Activated CD8-positive, alpha-beta T cell treated with anti-CD3 and anti-CD28 coated beads, Interleukin-2, amount 10 ng/mL, durations not matched to agents 7 days and 5 days (primary cell): ENCODE measurements around the gene COL4A5. TPM values are rescaled to one million over a fixed set of nuclear protein-coding genes. Genes with fewer than 3 reads are reported as not detected.

Experiments
- ATAC-seq: fragments of 150-1000 bp; cut with Tn5 transposase; one replicate; pipeline ENCODE4 v1.10.0; 2021; ENCODE audit warnings: moderate library complexity
- CTCF ChIA-PET: fragments of 350-600 bp; sonication (Branson Sonifier 250); formaldehyde crosslinking; loops from one replicate; lab custom pipeline; 2021; ENCODE audit warnings: antibody characterized with exemption; lab: Charles Lee
- POLR2A ChIA-PET: fragments of 350-600 bp; sonication (Branson Sonifier 250); formaldehyde crosslinking; loops from one replicate; lab custom pipeline; 2021; ENCODE audit warnings: antibody characterized with exemption; lab: Charles Lee
- DNase-seq: peaks from one replicate; pipeline ENCODE4 v3.0.0-alpha.2; 2020
- H3K27ac Mint-ChIP-seq: one replicate; pipeline ENCODE4 v1.8.0; 2021; ENCODE audit warnings: mild to moderate bottlenecking, mixed read lengths
- H3K27me3 Mint-ChIP-seq: one replicate; pipeline ENCODE4 v1.8.0; 2021; ENCODE audit warnings: low read depth, mixed read lengths
- H3K36me3 Mint-ChIP-seq: one replicate; pipeline ENCODE4 v1.8.0; 2021; ENCODE audit warnings: low read depth, mixed read lengths
- H3K4me1 Mint-ChIP-seq: one replicate; pipeline ENCODE4 v1.8.0; 2021; ENCODE audit warnings: low read depth, mixed read lengths
- H3K4me3 Mint-ChIP-seq: one replicate; pipeline ENCODE4 v1.8.0; 2021; ENCODE audit warnings: mild to moderate bottlenecking, mixed read lengths
- H3K9me3 Mint-ChIP-seq: one replicate; pipeline ENCODE4 v1.8.0; 2022; ENCODE audit warnings: mixed read lengths; ENCODE audit not compliant: insufficient read depth
- total RNA-seq, 2 experiments: library from RNA; stranded (reverse); gene quantifications; one replicate each; pipeline ENCODE4 v1.2.3, GENCODE V29; 2021

Gene COL4A5
- total RNA-seq, 2 experiments from 2014 or later: not detected

GRCh38 chrX:108582151-108582550 is 142.5 kb downstream of the COL4A5 start:
- no peaks in the 10 kb centered on the region for H3K4me1 Mint-ChIP-seq
- no peaks in the 10 kb centered on the region for H3K27me3 Mint-ChIP-seq
- ATAC-seq (no peak), DNase-seq (no peak)
- ChIA-PET CTCF (no interaction called here), POLR2A (no interaction called here)
- no peaks in the 10 kb centered on the region for H3K9me3 Mint-ChIP-seq
- H3K4me3 Mint-ChIP-seq: no peak overlapping the region
- no peak overlapping the region for H3K27ac Mint-ChIP-seq
- H3K36me3 Mint-ChIP-seq: no peaks in the 10 kb centered on the region

GRCh38 chrX:108584617-108585211 is 145.1 kb downstream of the COL4A5 start:
- POLR2A ChIA-PET: no interaction called here
- no peaks in the 10 kb centered on the region for H3K27me3 Mint-ChIP-seq
- no peak overlapping the region for H3K4me3 Mint-ChIP-seq
- CTCF ChIA-PET: no interaction called here
- H3K4me1 Mint-ChIP-seq: no peaks in the 10 kb centered on the region
- H3K9me3 Mint-ChIP-seq: no peaks in the 10 kb centered on the region
- DNase-seq (no peak), ATAC-seq (no peak)
- H3K36me3 Mint-ChIP-seq: no peaks in the 10 kb centered on the region
- no peak overlapping the region for H3K27ac Mint-ChIP-seq

GRCh38 chrX:108590496-108590895 is 150.9 kb downstream of the COL4A5 start:
- ChIA-PET POLR2A (no interaction called here), CTCF (no interaction called here)
- Mint-ChIP-seq H3K27me3 (no peaks in the 10 kb centered on the region), H3K4me1 (no peaks in the 10 kb centered on the region), H3K9me3 (no peaks in the 10 kb centered on the region), H3K4me3 (no peak overlapping the region), H3K36me3 (no peaks in the 10 kb centered on the region), H3K27ac (no peak overlapping the region)
- ATAC-seq: no peak
- DNase-seq: no peak

- no peaks in the 10 kb centered on the region for H3K27me3 Mint-ChIP-seq
- H3K4me3 Mint-ChIP-seq: no peak overlapping the region
- no peaks in the 10 kb centered on the region for H3K36me3 Mint-ChIP-seq
- H3K9me3 Mint-ChIP-seq: no peaks in the 10 kb centered on the region
- CTCF ChIA-PET: no interaction called here
- POLR2A ChIA-PET: no interaction called here
- H3K27ac Mint-ChIP-seq: no peak overlapping the region
- no peaks in the 10 kb centered on the region for H3K4me1 Mint-ChIP-seq
- DNase-seq (no peak), ATAC-seq (no peak)
These were observed 161.6 kb downstream of the COL4A5 start for GRCh38 chrX:108601276-108601675.

GRCh38 chrX:108610141-108610540 is 170.5 kb downstream of the COL4A5 start:
- Mint-ChIP-seq H3K27ac (no peak overlapping the region), H3K9me3 (no peaks in the 10 kb centered on the region), H3K36me3 (no peaks in the 10 kb centered on the region), H3K4me3 (no peak overlapping the region), H3K4me1 (no peaks in the 10 kb centered on the region), H3K27me3 (no peaks in the 10 kb centered on the region)
- DNase-seq: no peak
- ChIA-PET CTCF (no interaction called here), POLR2A (no interaction called here)
- no peak for ATAC-seq

- ATAC-seq (no peak), DNase-seq (no peak)
- ChIA-PET CTCF (no interaction called here), POLR2A (no interaction called here)
- no peak overlapping the region for H3K4me3 Mint-ChIP-seq
- H3K9me3 Mint-ChIP-seq: no peaks in the 10 kb centered on the region
- H3K27ac Mint-ChIP-seq: no peak overlapping the region
- H3K36me3 Mint-ChIP-seq: no peaks in the 10 kb centered on the region
- H3K27me3 Mint-ChIP-seq: no peaks in the 10 kb centered on the region
- no peaks in the 10 kb centered on the region for H3K4me1 Mint-ChIP-seq
These were observed 175.0 kb downstream of the COL4A5 start for GRCh38 chrX:108614616-108615015.

- H3K27ac Mint-ChIP-seq: no peak overlapping the region
- H3K4me1 Mint-ChIP-seq: no peaks in the 10 kb centered on the region
- CTCF ChIA-PET: no interaction called here
- DNase-seq (no peak), ATAC-seq (no peak)
- no peaks in the 10 kb centered on the region for H3K9me3 Mint-ChIP-seq
- POLR2A ChIA-PET: no interaction called here
- no peaks in the 10 kb centered on the region for H3K36me3 Mint-ChIP-seq
- H3K27me3 Mint-ChIP-seq: no peaks in the 10 kb centered on the region
- no peak overlapping the region for H3K4me3 Mint-ChIP-seq
These were observed 201.2 kb downstream of the COL4A5 start for GRCh38 chrX:108640817-108641216.

- DNase-seq (no peak), ATAC-seq (no peak)
- CTCF ChIA-PET: no interaction called here
- H3K9me3 Mint-ChIP-seq: no peaks in the 10 kb centered on the region
- no peaks in the 10 kb centered on the region for H3K36me3 Mint-ChIP-seq
- no peak overlapping the region for H3K4me3 Mint-ChIP-seq
- H3K27ac Mint-ChIP-seq: no peak overlapping the region
- POLR2A ChIA-PET: no interaction called here
- H3K27me3 Mint-ChIP-seq: no peaks in the 10 kb centered on the region
- H3K4me1 Mint-ChIP-seq: no peaks in the 10 kb centered on the region
These were observed 202.1 kb downstream of the COL4A5 start for GRCh38 chrX:108641589-108642272.

- DNase-seq: no peak
- H3K9me3 Mint-ChIP-seq: no peaks in the 10 kb centered on the region
- no peaks in the 10 kb centered on the region for H3K27me3 Mint-ChIP-seq
- H3K4me1 Mint-ChIP-seq: no peaks in the 10 kb centered on the region
- CTCF ChIA-PET: no interaction called here
- H3K27ac Mint-ChIP-seq: no peak overlapping the region
- no peak for ATAC-seq
- no peaks in the 10 kb centered on the region for H3K36me3 Mint-ChIP-seq
- no peak overlapping the region for H3K4me3 Mint-ChIP-seq
- POLR2A ChIA-PET: no interaction called here
These were observed 202.6 kb downstream of the COL4A5 start for GRCh38 chrX:108642273-108642628.

GRCh38 chrX:108664701-108665100 is 225.1 kb downstream of the COL4A5 start:
- H3K9me3 Mint-ChIP-seq: no peaks in the 10 kb centered on the region
- H3K4me1 Mint-ChIP-seq: no peaks in the 10 kb centered on the region
- ATAC-seq (no peak), DNase-seq (no peak)
- no peak overlapping the region for H3K4me3 Mint-ChIP-seq
- H3K36me3 Mint-ChIP-seq: no peaks in the 10 kb centered on the region
- ChIA-PET CTCF (no interaction called here), POLR2A (no interaction called here)
- H3K27me3 Mint-ChIP-seq: no peaks in the 10 kb centered on the region
- H3K27ac Mint-ChIP-seq: no peak overlapping the region

GRCh38 chrX:108666101-108666500 is 226.5 kb downstream of the COL4A5 start:
- DNase-seq: no peak
- H3K36me3 Mint-ChIP-seq: no peaks in the 10 kb centered on the region
- no peak overlapping the region for H3K4me3 Mint-ChIP-seq
- no peaks in the 10 kb centered on the region for H3K27me3 Mint-ChIP-seq
- H3K9me3 Mint-ChIP-seq: no peaks in the 10 kb centered on the region
- ChIA-PET POLR2A (no interaction called here), CTCF (no interaction called here)
- H3K4me1 Mint-ChIP-seq: no peaks in the 10 kb centered on the region
- no peak for ATAC-seq
- H3K27ac Mint-ChIP-seq: no peak overlapping the region

- ATAC-seq (no peak), DNase-seq (no peak)
- ChIA-PET CTCF (no interaction called here), POLR2A (no interaction called here)
- Mint-ChIP-seq H3K27ac (no peak overlapping the region), H3K9me3 (no peaks in the 10 kb centered on the region), H3K4me1 (no peaks in the 10 kb centered on the region), H3K27me3 (no peaks in the 10 kb centered on the region), H3K36me3 (no peaks in the 10 kb centered on the region), H3K4me3 (no peak overlapping the region)
These were observed 231.9 kb downstream of the COL4A5 start for GRCh38 chrX:108671526-108671925.

DNA sequence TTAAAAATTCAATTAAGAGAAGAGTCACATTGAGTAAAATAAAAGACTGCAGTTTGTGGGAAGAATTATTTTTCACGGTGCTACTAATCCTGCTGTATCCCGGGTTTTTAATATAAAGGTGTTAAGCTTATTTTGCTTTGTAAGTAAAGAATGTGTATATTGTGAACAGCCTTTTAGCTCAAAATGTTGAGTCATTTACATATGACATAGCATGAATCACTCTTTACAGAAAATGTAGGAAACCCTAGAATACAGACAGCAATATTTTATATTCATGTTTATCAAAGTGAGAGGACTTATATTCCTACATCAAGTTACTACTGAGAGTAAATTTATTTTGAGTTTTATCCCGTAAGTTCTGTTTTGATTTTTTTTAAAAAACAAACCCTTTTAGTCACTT is 257.1 kb downstream of the COL4A5 start:
- H3K36me3 Mint-ChIP-seq: no peaks in the 10 kb centered on the region
- no peaks in the 10 kb centered on the region for H3K4me1 Mint-ChIP-seq
- no peak overlapping the region for H3K27ac Mint-ChIP-seq
- ATAC-seq: no peak
- POLR2A ChIA-PET: no interaction called here
- H3K27me3 Mint-ChIP-seq: no peaks in the 10 kb centered on the region
- no peak for DNase-seq
- CTCF ChIA-PET: no interaction called here
- H3K4me3 Mint-ChIP-seq: no peak overlapping the region
- H3K9me3 Mint-ChIP-seq: no peaks in the 10 kb centered on the region
